Measurements from ENCODE around the gene PLCXD1.

DNA sequence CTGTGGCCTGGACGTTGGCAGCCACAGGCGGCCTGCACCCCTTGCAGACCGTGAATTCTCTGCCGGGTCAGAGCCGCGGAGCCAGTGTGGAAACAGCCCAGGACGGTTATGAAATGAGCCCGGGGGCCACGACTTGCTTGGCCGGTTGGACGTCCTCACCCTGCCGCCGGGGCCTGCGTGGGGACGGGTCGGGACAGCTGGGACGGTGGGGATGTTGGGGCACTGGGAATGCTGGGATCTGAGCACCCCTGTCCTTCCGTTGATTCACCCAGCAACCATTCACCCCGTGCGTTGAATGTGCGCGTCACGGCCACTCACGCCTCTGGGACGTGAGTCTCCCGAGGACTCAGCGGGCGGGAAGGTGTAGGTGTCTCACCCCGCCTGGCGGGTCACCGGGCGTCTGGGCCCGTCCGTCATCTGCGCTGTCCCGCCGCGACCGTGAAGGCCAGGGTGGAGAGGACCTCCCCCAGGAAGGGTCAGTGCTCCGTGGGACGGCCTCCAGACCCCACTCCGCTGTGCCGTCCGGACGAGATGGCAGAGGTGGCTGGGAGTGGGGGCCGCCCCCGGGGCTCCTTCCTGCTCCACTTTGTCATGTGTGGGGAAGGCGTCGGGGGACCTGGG is 4.5 kb upstream of the PLCXD1 start:
- TF ChIP-seq, protein P1, sequence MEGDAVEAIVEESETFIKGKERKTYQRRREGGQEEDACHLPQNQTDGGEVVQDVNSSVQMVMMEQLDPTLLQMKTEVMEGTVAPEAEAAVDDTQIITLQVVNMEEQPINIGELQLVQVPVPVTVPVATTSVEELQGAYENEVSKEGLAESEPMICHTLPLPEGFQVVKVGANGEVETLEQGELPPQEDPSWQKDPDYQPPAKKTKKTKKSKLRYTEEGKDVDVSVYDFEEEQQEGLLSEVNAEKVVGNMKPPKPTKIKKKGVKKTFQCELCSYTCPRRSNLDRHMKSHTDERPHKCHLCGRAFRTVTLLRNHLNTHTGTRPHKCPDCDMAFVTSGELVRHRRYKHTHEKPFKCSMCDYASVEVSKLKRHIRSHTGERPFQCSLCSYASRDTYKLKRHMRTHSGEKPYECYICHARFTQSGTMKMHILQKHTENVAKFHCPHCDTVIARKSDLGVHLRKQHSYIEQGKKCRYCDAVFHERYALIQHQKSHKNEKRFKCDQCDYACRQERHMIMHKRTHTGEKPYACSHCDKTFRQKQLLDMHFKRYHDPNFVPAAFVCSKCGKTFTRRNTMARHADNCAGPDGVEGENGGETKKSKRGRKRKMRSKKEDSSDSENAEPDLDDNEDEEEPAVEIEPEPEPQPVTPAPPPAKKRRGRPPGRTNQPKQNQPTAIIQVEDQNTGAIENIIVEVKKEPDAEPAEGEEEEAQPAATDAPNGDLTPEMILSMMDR (IDR thresholded peaks at IDR 0.05; ENCODE audit: borderline replicate concordance, extremely low read depth, low read length, poor library complexity, severe bottlenecking), result no peak
- TF ChIP-seq EZH2 (IDR thresholded peaks at IDR 0.05; ENCODE audit: borderline replicate concordance, low read depth, low read length, severe bottlenecking), result no peak

Measured in DND-41 (cell line).